ENCODE measurements around the gene CALM1.
A peak's percentile ranks its signal among the peaks of the same experiment; 100 is the strongest.
"Not testable (repeated sequence)": the region's sequence is repeated elsewhere in the genome, so short reads cannot be mapped to it uniquely, and the experiment has no call there.

CALM1 gene

GRCh38 chr14:90383731-90384542, 12.9 kb upstream of the CALM1 start:
- DNase-seq (ENCODE audit: low read depth), result peak; percentile 19

GRCh38 chr14:90384543-90384911, 12.3 kb upstream of the CALM1 start:
- DNase-seq (ENCODE audit: low read depth), result no peak

- no peak for DNase-seq (ENCODE audit: low read depth)
Observed at GRCh38 chr14:90386321-90386720, 10.5 kb upstream of the CALM1 start.

- no peak for DNase-seq (ENCODE audit: low read depth)
Observed at GRCh38 chr14:90387206-90387760, 9.5 kb upstream of the CALM1 start.

- no peak for DNase-seq (ENCODE audit: low read depth)
Observed at GRCh38 chr14:90388437-90388836, 8.4 kb upstream of the CALM1 start.

DNA sequence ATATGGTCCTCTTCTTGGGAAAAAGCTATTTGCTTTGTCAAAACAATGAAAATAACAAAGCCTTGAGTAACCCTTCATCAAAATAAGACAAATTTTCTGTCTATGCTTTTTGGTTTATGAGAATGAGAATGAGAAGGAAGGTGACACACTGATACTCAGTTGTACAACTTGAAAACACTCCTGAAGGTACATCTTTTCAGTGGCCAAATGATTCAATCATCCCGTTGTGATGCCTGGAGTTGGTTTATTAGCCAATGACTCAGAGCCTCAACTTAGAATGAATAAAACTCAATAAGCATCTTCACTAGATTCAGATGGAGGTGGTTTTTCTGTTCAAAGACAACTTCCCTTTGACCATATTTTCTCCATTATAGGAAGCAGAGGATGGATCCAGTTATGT, 7.8 kb upstream of the CALM1 start:
- DNase-seq (ENCODE audit: low read depth), result no peak

GRCh38 chr14:90393966-90394365, 2.9 kb upstream of the CALM1 start:
- DNase-seq (ENCODE audit: low read depth), result no peak

DNA sequence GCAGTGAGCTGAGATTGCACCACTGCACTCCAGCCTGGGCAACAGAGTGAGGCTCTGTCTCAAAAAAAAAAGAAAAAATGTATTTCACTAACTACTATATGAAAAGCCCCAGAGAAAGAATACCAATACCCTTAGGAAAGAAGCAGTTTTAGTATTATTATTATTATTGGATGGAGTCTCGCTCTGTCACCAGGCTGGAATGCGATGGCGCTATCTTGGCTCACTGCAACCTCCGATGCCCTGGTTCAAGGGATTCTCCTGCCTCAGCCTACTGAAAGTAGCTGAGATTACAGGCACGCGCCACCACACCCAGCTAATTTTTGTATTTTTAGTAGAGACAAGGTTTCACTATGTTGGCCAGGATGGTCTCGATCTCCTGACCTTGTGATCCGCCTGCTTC, 2.0 kb upstream of the CALM1 start:
- DNase-seq (ENCODE audit: low read depth), result not testable (repeated sequence)

DNA sequence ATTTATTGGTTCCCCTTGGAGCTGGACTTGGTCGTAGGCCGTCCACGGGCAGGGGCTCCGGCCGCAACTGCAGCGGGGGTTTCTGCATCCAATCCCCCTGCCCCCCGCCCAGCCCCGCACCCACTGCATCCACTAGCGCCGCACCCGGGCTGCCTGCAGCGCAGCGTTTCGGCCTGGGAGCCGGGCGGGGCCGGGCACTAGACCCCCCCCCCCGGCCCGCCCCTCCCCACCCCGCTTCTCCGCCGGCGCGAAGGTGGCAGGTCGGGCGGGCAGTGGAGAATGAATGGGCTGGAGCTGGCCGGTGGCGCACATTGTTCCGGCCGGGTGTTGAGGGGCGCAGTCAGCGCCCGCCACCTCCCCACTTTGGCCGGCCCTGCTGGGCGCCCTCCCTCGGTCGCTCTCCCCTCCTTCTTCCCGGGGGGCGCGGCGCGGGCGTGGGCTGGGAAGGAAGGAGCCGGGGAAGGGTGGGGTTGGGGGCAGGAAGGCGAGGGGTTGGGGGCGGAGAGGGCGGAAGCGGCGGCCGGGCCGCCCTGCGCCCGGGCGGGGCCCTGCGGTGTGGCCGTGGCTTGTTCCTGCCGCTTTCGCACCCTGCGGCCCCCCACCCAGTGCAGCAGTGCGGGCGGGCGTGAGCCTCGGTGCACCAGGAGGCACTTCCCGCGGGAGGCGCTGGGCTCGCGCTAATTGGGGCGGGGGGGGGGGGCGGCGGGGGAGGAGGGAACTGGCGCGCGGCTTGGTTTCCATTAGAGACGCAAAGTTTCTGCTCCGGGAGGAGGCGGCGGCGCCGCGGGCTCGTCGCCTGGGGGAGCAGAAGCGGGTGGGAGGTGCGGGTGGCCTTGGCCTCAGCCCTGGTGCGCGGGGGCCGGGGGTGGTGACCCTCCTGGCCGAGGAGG, 841 bp downstream of the CALM1 start:
- peak; percentile 24 for DNase-seq (ENCODE audit: low read depth)

DNA sequence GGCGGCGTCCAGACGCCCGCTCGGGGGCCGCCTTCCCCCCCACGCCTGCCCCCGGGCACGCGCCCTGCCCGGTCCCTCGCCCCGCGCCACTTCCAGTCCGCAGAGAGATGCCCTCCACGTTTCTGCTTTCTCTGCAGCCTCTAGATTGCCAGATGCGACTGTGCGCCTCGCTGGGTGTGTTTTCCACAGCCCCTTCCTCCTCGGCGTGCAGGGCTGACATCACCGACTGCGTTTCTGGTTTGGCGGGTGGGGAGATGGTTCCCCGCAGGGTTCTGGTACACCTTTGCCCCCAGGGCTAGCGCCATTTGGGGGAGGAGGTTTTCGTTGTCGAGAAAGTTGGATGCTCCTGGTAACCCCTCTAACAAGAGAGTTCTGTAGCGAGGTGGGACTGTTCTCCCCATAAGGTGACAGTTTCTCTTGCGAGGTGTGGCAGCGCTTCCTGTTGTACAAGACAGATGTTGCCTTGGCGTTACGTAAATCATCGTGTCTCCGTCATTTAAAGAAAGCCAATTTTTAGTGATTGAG, 1.5 kb downstream of the CALM1 start:
- peak; percentile 18 for DNase-seq (ENCODE audit: low read depth)

GRCh38 chr14:90398841-90399540, 2.2 kb downstream of the CALM1 start:
- no peak for DNase-seq (ENCODE audit: low read depth)

DNA sequence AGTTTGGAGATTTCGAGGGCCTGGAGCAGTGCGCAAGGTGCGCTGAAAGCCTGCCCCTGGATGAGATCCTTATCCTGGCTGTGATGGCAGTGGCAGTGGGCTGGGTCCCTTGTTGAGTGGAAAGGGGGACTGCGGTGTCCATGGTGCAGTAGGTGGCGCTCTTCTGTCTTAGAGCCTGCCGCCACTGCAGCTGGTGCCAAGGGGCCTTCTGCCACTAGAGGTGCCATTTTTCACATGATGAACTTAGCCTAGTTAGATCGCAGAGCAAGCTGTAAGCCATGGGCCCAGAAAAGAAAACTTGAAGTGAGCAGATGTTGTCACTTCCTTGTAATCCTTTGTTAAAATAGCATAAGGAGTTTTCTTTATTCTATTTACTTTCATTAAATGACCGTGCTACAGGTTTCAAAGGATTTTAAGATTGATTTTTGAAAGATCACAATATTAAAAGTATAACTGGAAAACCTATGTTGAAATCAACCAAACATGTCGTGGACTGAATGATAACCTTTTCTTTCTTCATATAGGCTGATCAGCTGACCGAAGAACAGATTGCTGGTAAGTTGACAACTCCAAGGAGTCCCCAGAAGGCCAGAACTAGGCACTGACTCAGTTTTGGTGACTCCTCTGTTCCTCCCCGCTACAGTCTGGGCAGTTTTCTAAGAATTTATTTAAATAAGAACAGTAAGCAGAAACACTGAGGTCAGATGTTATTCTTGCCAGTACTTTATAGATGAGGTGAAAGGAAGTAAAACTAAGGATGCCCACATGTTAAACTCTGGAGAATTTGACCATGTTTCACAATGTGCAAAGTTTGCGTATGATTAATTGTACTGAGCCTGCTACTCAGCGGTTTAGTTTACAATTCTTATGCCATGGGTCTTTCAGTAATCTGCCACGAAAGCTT, 3.0 kb downstream of the CALM1 start:
- peak; percentile 60 for DNase-seq (ENCODE audit: low read depth)

DNA sequence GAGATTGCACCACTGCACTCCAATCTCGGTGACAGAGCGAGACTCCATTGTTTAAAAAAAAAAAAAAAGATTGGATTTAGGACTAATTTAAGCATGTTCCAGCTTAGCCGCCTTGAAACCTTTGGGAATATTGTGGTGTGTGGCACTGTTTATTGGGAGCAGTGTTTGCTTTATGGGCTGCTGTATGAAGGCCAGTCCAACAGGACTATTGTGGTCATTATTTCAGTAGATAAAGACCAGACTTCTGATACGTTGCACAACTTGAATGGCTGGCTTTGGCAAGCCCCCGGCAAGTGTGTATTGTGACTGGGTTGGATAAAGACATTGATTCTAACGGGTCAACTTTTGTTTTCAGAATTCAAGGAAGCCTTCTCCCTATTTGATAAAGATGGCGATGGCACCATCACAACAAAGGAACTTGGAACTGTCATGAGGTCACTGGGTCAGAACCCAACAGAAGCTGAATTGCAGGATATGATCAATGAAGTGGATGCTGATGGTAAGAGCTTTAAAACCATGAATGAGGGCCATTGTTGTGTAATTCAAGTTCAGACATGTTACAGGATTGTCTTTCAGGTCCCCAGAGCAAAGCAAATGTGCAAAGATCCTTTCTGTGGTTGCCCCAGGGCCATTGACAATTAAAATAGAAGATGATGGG, 4.2 kb downstream of the CALM1 start:
- DNase-seq (ENCODE audit: low read depth), result no peak

GRCh38 chr14:90402016-90402415, 5.2 kb downstream of the CALM1 start:
- no peak for DNase-seq (ENCODE audit: low read depth)

DNA sequence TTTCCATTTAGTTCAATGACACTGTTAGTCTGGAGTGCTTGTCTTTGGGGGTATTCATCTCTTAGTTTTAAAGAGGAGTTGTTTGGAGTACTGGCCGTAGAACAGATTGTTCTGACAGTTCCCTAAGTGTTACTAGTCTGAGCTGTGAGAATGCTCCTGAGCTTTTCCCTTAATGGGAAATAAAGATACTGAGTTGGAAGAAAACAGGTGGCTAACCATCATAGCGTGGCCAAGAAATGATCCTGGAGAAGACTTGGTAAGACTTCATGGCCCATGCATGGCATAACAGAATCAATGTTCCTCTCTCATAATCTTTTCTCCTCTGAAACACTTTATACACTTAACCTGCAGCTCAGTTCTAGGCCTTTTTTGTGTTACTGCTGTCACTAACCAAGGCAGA, 6.2 kb downstream of the CALM1 start:
- no peak for DNase-seq (ENCODE audit: low read depth)

GRCh38 chr14:90405101-90405500, 8.3 kb downstream of the CALM1 start:
- DNase-seq (ENCODE audit: low read depth), result no peak

- DNase-seq (ENCODE audit: low read depth), result no peak
Observed at GRCh38 chr14:90405755-90406154, 8.9 kb downstream of the CALM1 start.

GRCh38 chr14:90406384-90406798, 9.6 kb downstream of the CALM1 start:
- DNase-seq (ENCODE audit: low read depth), result no peak

DNA sequence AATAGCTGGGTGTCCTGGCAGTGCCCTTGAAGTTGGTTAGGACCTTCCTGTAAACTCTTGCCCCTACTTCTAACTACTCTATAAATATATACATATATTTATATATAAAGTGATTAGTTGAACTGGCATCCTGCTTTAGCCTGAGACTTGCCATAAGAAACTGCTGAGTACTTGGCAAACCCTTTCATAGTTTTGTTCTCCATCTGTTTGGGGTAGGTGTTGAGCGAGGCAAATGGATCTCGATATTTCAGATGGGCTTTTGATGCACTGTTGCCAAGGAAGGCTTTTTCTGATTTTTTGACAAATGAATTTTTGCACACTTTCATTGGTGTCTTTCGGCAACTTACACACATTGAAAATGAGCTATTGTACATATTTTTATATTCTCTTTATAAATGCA, 10.4 kb downstream of the CALM1 start:
- no peak for DNase-seq (ENCODE audit: low read depth)

DNA sequence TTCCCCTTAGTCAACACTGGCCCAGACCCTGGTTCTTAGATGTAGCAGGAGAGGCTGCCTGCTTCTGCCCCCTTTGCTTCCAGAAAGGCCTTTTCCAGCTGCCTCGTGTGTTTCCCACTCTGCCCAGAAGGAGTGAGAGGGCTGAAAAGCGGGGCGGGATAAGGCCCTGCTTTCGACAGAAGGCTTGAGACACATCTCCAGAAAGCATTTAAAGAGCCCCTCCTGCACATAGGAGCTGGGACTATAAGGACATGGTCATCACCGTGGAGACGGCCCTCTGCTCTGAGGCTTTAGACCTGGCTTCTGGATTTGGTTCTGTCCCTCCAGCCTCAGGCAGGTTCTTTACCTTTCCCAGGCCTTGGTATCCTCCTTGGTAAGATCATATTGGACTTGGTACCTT, 11.9 kb downstream of the CALM1 start:
- no peak for DNase-seq (ENCODE audit: low read depth)
